HepG2 (cell line): Measurements from ENCODE around the gene CUL5. TPM values are rescaled to one million over a fixed set of nuclear protein-coding genes. Genes with fewer than 3 reads are reported as not detected.

ENCODE experiments used
- ATAC-seq: fragments of 200-7000 bp; cut with Tn5 transposase; 3 replicates; pipeline ENCODE4 v1.9.1; 2020; ENCODE audit warnings: mild to moderate bottlenecking, moderate library complexity
- BruUV-seq: library from RNA; stranded (reverse); fragments of 400-500 nt; replicated peaks from 2 replicates; lab custom pipeline; 2021; lab: Mats Ljungman, UMichigan
- CTCF ChIA-PET: fragments of 300-600 bp; formaldehyde crosslinking; extraction: SDS; loops from one replicate; lab custom pipeline; 2021; ENCODE audit warnings: low total read pairs, inconsistent platforms, low intra/inter-chr PET ratio; lab: Yijun Ruan, JAX
- POLR2A ChIA-PET: fragments of 350-600 bp; sonication (Branson Sonifier 250); formaldehyde crosslinking; loops from one replicate; lab custom pipeline; 2020; ENCODE audit warnings: antibody characterized with exemption, inconsistent platforms; lab: Yijun Ruan, JAX
- DNase-seq: peaks from one replicate; pipeline ENCODE4 v3.0.0-alpha.2; 2015; ENCODE audit warnings: low spot score
- FAIRE-seq: peaks from 3 replicates; lab custom pipeline; 2011; peaks lifted over from hg19 to GRCh38; lab: Jason Lieb, UNC
- H2AFZ ChIP-seq: one replicate; pipeline ENCODE4 v1.6.1; 2011; ENCODE audit warnings: low read length, inconsistent platforms
- H3K27ac ChIP-seq: fragments of 300-600 bp; 3 replicates; pipeline ENCODE4 v1.8.0; 2011; ENCODE audit warnings: mixed run types, mild to moderate bottlenecking, mixed read lengths, low read length, inconsistent platforms; ENCODE audit not compliant: insufficient read depth; ENCODE audit errors: extremely low read length
- H3K27me3 ChIP-seq, 2 experiments: fragments of 200-600 bp in 1 of 2; 2 replicates in 1 of 2; 3 replicates in 1 of 2; pipeline versions ENCODE4 v1.6.0 to v1.8.0; 2011; ENCODE audit warnings: low read length in 2 of 2, mild to moderate bottlenecking in 2 of 2, moderate library complexity in 2 of 2, inconsistent platforms in 1 of 2; ENCODE audit not compliant: insufficient read depth in 2 of 2, control insufficient read depth in 1 of 2
- H3K36me3 ChIP-seq, 2 experiments: fragments of 200-600 bp in 1 of 2; replicated peaks in 1 of 2; 2 replicates in 1 of 2; 3 replicates in 1 of 2; pipeline versions ENCODE4 v1.5.1 to v1.8.0; 2011; ENCODE audit warnings: low read length in 2 of 2, inconsistent platforms in 1 of 2; ENCODE audit not compliant: insufficient read depth in 2 of 2, control insufficient read depth in 1 of 2
- H3K4me1 ChIP-seq: 2 replicates; pipeline ENCODE4 v1.5.1; 2012; ENCODE audit warnings: low read length, inconsistent platforms; ENCODE audit not compliant: insufficient read depth
- H3K4me2 ChIP-seq: 2 replicates; pipeline ENCODE4 v1.6.0; 2011; ENCODE audit warnings: low read depth, low read length, inconsistent platforms
- H3K4me3 ChIP-seq, 3 experiments: fragments of 200-600 bp in 1 of 3; sonication (generic), shearing (Covaris generic) in 1 of 3; replicated peaks in 1 of 3; 2 replicates each; pipeline ENCODE4 v1.5.1; 2011 to 2016; ENCODE audit warnings: low read length in 3 of 3, inconsistent platforms in 2 of 3, low read depth in 2 of 3, mild to moderate bottlenecking in 2 of 3, control low read depth in 1 of 3, mixed read lengths in 1 of 3; ENCODE audit not compliant: insufficient read depth in 1 of 3
- H3K79me2 ChIP-seq: one replicate; pipeline ENCODE4 v1.6.1; 2011; ENCODE audit warnings: low read length, inconsistent platforms; ENCODE audit not compliant: insufficient read depth
- H3K9ac ChIP-seq: 2 replicates; pipeline ENCODE4 v1.6.0; 2011; ENCODE audit warnings: mild to moderate bottlenecking, low read depth, low read length, inconsistent platforms; ENCODE audit not compliant: insufficient read depth
- H3K9me3 ChIP-seq: 2 replicates; pipeline ENCODE4 v1.5.1; 2012; ENCODE audit warnings: mild to moderate bottlenecking, low read length
- H4K20me1 ChIP-seq: 2 replicates; pipeline ENCODE4 v1.6.0; 2011; ENCODE audit warnings: inconsistent platforms, mild to moderate bottlenecking, low read length, moderate library complexity; ENCODE audit not compliant: insufficient read depth
- CBX1 ChIP-seq: IDR thresholded peaks from one replicate; pipeline ENCODE4 v1.6.1; 2016; ENCODE audit warnings: antibody characterized with exemption, low read depth
- GABPB1 ChIP-seq: IDR thresholded peaks from 2 replicates; pipeline ENCODE4 v1.6.1; 2016; ENCODE audit warnings: mild to moderate bottlenecking, missing genetic modification reagents, moderate library complexity, missing compliant biosample characterization
- LCORL ChIP-seq, 2 experiments: fragments of 450-650 bp in 1 of 2; sonication (generic) in 1 of 2; formaldehyde crosslinking in 1 of 2; IDR thresholded peaks; 2 replicates each; pipeline versions ENCODE4 v1.5.0 to v1.6.1; 2017 to 2020; ENCODE audit warnings: antibody characterized with exemption in 1 of 2, missing genetic modification reagents in 1 of 2
- RARA ChIP-seq: IDR thresholded peaks from 2 replicates; pipeline ENCODE4 v1.6.1; 2016; ENCODE audit warnings: missing genetic modification reagents, missing compliant biosample characterization
- REL ChIP-seq: sonication (generic); formaldehyde crosslinking; conservative IDR thresholded peaks from 2 replicates; pipeline ENCODE4 v1.8.0; 2022; ENCODE audit warnings: mild to moderate bottlenecking, missing genetic modification reagents, moderate library complexity
- SKI ChIP-seq: fragments of 450-650 bp; IDR thresholded peaks from one replicate; pipeline ENCODE4 v1.6.1; 2018; ENCODE audit warnings: mild to moderate bottlenecking; ENCODE audit not compliant: partially characterized antibody
- ZNF749 ChIP-seq: sonication (generic); formaldehyde crosslinking; IDR thresholded peaks from 2 replicates; pipeline ENCODE4 v1.8.0; 2022; ENCODE audit warnings: mild to moderate bottlenecking, missing genetic modification reagents, moderate library complexity, borderline replicate concordance
- WGBS: methylation state at CpG from one replicate; pipeline ENCODE4 v1.1.6; 2017; ENCODE audit warnings: low lambda C conversion rate; 5-methylcytosine and 5-hydroxymethylcytosine counted together
- in situ Hi-C: cut with HindIII; loops from 2 replicates; pipeline ENCODE4 v1.10.0; 2017; ENCODE audit warnings: low pct_unique_long_range_greater_than_20kb; ENCODE audit not compliant: extremely low pct_ligation_motif_present
- intact Hi-C: fragments of 100-400 bp; cut with micrococcal nuclease; formaldehyde crosslinking; loops from one replicate; pipeline ENCODE4 v1.10.0; 2022; ENCODE audit not compliant: unreplicated experiment
- polyA plus RNA-seq, 8 experiments: library from polyadenylated mRNA; depleted of rRNA in 3 of 8; stranded (reverse) in 7 of 8; unstranded in 1 of 8; fragments of >200 nt; fragmentation: Illumina TruSeq in 4 of 8; extraction: Trizol in 4 of 8; gene quantifications; 2 replicates each; pipeline versions ENCODE4 v1.2.1 to v1.2.3, GENCODE V29; 2011 to 2016; ENCODE audit warnings: low read depth in 4 of 8, missing spikeins in 1 of 8, mixed read lengths in 1 of 8; ENCODE audit not compliant: insufficient read depth in 1 of 8
- total RNA-seq, 5 experiments: library from RNA; depleted of rRNA; stranded (reverse); fragments of >200 nt; fragmentation: Illumina TruSeq; extraction: Trizol; gene quantifications; 2 replicates each; pipeline ENCODE4 v1.2.3, GENCODE V29; 2016; ENCODE audit warnings: low read depth in 1 of 5
- TF ChIP-seq, protein P1 (sequence below): sonication (generic); formaldehyde crosslinking; conservative IDR thresholded peaks from 2 replicates; pipeline ENCODE4 v1.8.1; 2023; ENCODE audit warnings: missing genetic modification reagents
- TF ChIP-seq, protein P2 (sequence below): sonication (generic); formaldehyde crosslinking; IDR thresholded peaks from 2 replicates; pipeline ENCODE4 v1.4.0; 2020; ENCODE audit warnings: missing genetic modification reagents, mild to moderate bottlenecking, borderline replicate concordance
- TF ChIP-seq, protein P3 (sequence below): sonication (generic); formaldehyde crosslinking; IDR thresholded peaks from 2 replicates; pipeline ENCODE4 v1.5.0; 2020; ENCODE audit warnings: missing genetic modification reagents, mild to moderate bottlenecking, borderline replicate concordance
- TF ChIP-seq, protein P4 (sequence below): sonication (generic); formaldehyde crosslinking; IDR thresholded peaks from 2 replicates; pipeline ENCODE4 v1.5.0; 2020; ENCODE audit warnings: mild to moderate bottlenecking, missing genetic modification reagents, moderate library complexity

CUL5 gene
- total and polyA plus RNA-seq, 2 of the 13 experiments (the other 11 are each of a cell fraction or from before 2014, with no cell fraction given) = 7.0 to 24.7 TPM

DNA sequence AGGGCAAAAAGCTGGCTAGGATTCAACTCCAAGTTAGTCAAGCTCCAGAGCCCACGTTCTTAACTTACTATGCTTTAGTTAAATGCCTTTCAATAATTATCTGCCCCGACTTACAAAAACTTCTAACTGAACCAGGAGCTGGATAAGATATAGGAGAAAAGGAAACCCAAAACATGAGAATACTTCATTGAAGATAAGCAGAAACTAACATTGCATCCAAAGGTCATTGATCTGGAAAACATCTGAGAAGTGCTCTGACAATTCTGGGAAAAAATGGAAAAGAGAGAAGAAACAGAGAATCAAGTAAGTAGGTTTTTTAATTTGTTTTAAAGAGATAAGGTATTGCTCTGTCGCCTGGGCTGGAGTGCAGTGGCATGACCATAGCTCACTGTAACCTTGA lies 139.9 kb downstream of the CUL5 start:
- no peaks in the 10 kb centered on the region; a peak in 1 of 5 replicates for H3K27me3 ChIP-seq

More for the DNA sequence above, 139.9 kb downstream of the CUL5 start:
- no peaks in the 10 kb centered on the region for H3K4me1 ChIP-seq
- no peak for TF ChIP-seq RARA (CRISPR knock-in tag)
- no peak for TF ChIP-seq GABPB1 (CRISPR knock-in tag)
- no peak for TF ChIP-seq REL (CRISPR knock-in tag)
- TF ChIP-seq, protein P1, sequence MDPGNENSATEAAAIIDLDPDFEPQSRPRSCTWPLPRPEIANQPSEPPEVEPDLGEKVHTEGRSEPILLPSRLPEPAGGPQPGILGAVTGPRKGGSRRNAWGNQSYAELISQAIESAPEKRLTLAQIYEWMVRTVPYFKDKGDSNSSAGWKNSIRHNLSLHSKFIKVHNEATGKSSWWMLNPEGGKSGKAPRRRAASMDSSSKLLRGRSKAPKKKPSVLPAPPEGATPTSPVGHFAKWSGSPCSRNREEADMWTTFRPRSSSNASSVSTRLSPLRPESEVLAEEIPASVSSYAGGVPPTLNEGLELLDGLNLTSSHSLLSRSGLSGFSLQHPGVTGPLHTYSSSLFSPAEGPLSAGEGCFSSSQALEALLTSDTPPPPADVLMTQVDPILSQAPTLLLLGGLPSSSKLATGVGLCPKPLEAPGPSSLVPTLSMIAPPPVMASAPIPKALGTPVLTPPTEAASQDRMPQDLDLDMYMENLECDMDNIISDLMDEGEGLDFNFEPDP (CRISPR knock-in tag) = no peak
- TF ChIP-seq, protein P2, sequence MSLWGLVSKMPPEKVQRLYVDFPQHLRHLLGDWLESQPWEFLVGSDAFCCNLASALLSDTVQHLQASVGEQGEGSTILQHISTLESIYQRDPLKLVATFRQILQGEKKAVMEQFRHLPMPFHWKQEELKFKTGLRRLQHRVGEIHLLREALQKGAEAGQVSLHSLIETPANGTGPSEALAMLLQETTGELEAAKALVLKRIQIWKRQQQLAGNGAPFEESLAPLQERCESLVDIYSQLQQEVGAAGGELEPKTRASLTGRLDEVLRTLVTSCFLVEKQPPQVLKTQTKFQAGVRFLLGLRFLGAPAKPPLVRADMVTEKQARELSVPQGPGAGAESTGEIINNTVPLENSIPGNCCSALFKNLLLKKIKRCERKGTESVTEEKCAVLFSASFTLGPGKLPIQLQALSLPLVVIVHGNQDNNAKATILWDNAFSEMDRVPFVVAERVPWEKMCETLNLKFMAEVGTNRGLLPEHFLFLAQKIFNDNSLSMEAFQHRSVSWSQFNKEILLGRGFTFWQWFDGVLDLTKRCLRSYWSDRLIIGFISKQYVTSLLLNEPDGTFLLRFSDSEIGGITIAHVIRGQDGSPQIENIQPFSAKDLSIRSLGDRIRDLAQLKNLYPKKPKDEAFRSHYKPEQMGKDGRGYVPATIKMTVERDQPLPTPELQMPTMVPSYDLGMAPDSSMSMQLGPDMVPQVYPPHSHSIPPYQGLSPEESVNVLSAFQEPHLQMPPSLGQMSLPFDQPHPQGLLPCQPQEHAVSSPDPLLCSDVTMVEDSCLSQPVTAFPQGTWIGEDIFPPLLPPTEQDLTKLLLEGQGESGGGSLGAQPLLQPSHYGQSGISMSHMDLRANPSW (CRISPR knock-in tag) = no peak
- TF ChIP-seq, protein P3, sequence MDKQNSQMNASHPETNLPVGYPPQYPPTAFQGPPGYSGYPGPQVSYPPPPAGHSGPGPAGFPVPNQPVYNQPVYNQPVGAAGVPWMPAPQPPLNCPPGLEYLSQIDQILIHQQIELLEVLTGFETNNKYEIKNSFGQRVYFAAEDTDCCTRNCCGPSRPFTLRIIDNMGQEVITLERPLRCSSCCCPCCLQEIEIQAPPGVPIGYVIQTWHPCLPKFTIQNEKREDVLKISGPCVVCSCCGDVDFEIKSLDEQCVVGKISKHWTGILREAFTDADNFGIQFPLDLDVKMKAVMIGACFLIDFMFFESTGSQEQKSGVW = no peak
- no peak for TF ChIP-seq SKI
- TF ChIP-seq CBX1 = no peak
- no peak for TF ChIP-seq ZNF749 (CRISPR knock-in tag)
- TF ChIP-seq, protein P4, sequence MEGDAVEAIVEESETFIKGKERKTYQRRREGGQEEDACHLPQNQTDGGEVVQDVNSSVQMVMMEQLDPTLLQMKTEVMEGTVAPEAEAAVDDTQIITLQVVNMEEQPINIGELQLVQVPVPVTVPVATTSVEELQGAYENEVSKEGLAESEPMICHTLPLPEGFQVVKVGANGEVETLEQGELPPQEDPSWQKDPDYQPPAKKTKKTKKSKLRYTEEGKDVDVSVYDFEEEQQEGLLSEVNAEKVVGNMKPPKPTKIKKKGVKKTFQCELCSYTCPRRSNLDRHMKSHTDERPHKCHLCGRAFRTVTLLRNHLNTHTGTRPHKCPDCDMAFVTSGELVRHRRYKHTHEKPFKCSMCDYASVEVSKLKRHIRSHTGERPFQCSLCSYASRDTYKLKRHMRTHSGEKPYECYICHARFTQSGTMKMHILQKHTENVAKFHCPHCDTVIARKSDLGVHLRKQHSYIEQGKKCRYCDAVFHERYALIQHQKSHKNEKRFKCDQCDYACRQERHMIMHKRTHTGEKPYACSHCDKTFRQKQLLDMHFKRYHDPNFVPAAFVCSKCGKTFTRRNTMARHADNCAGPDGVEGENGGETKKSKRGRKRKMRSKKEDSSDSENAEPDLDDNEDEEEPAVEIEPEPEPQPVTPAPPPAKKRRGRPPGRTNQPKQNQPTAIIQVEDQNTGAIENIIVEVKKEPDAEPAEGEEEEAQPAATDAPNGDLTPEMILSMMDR (CRISPR knock-in tag) = no peak
- TF ChIP-seq LCORL (IDR thresholded peaks at IDR 0.05) = no peak
- TF ChIP-seq LCORL (CRISPR knock-in tag; IDR thresholded peaks at IDR 0.05) = no peak
- no peak for DNase-seq
- H3K36me3 ChIP-seq = peaks cover 8 to 58% of the 10 kb centered on the region in 2 experiments
- no peak overlapping the region for H3K27ac ChIP-seq
- 93% methylated on average over 3 of the region's 3 CpGs for WGBS
- no peak for ATAC-seq
- no peak overlapping the region for H3K4me2 ChIP-seq
- H3K79me2 ChIP-seq = no peaks in the 10 kb centered on the region
- H3K9me3 ChIP-seq = no peaks in the 10 kb centered on the region
- H3K4me3 ChIP-seq = no peak overlapping the region
- no TSS peak for BruUV-seq
- H2AFZ ChIP-seq = no peak overlapping the region
- ChIA-PET CTCF (no interaction called here), POLR2A (no interaction called here)
- H3K9ac ChIP-seq = no peak overlapping the region
- intact Hi-C loops = no loop called here
- no peaks in the 10 kb centered on the region for H4K20me1 ChIP-seq
- in situ Hi-C loops = no loop called here
- FAIRE-seq = no peak
